ENCODE results near the gene C17orf58.
"Not testable (repeated sequence)": the region's sequence is repeated elsewhere in the genome, so short reads cannot be mapped to it uniquely, and the experiment has no call there.

Gene C17orf58

GRCh38 chr17:67996301-67997171 lies at the start of gene C17orf58:
TSS of gene C17orf58 (minus strand) at chr17:67996469. CDS start at chr17:67996198, 271 bp downstream.
- peak; percentile 46 for DNase-seq

DNA sequence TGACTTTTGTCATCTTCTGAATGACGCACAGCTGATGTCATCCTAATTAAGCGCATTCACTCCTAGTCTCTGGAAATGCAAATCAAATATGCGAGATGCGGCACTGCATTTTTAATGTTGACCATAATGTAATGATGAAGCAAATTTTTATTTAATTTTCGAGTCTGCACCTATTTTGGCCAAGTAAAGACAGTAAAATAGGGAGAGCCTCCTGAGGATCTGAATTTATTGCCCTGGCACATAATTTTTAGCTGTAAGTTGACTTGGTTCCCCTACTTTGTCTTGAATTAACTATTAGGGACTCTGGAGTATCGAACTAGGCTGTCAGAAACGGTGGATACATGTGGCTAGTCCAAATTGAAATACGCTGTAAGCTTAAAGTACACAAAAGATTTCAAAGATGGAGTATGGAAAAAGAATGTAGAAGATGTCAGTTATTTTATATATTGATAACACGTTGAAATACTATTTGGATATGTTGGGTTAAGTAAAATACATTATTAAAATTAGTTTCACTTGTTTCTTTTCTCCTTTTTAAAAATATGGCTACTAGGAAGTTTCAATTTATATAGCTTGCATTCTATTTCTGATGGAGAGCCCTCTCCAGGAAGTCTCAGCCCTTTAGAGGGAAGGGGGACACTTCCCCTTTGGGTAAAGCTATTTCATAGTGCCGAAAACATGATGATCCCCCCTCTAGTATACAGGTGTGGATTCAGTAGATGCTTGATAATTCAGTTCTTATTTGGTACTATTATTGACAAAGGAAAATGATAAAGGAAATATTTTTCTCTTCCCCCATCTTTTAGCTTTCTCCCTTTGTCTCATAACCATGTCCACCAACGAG lies 40.3 kb upstream of the C17orf58 start:
- DNase-seq, result no peak

DNA sequence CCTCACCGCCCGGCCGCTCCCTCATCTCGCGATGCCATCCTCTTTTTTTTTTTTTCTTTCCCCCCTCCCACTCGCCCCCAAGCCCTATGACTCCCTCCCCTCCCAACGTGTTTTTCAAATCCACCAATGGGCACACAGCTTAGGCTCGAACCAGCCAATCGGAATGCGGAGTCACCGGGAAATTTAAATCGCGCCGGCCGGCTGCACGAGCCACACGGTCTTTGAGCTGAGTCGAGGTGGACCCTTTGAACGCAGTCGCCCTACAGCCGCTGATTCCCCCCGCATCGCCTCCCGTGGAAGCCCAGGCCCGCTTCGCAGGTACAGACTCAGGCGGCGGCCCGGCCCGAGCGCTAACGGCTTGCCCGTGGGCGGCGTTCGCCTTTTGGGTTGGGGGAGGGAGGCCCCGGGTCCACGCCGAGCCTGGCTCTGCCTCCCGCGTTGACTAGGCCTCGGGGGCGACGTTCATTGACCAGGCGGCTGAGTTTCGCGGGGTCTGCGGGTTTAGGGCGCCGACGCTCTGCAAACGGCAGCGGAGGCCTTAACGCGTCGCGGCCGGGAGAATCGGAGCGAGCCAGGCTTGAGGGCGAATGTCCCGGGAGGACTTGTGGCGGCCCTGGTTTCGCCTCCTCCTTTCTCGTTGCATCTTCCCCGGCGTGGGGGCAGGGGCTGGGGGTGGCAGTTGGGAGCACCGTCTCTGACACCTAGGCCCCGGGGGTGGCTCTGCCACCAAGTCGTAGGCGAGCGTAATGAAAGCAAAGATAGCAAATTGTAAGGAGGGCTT lies 39.4 kb upstream of the C17orf58 start, which contains the start of gene KPNA2:
Gene KPNA2 (plus strand): TSS at position 213 of the 781 bp plus-strand sequence. CDS start 1,398 bp downstream, outside the sequence.
- peak; percentile 97 for DNase-seq

GRCh38 chr17:68035131-68035522 lies 38.9 kb upstream of the C17orf58 start:
- peak; percentile 94 for DNase-seq

DNA sequence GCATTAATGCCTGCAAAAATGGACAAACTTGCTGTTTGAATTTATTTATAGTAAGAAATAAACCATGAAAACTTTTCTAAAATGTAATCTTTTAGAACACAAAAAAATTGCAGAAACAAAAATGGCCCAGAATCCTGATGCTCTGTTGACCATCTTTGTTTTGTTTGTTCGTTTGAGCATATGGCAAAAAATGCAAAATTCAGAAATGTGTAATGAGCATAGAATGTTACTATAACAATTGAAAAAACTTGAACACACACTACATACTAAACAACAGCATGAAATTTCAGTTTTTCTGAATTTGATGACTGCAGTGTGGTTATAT lies 38.1 kb upstream of the C17orf58 start:
- DNase-seq, result no peak

- no peak for DNase-seq
Measured at GRCh38 chr17:68033636-68034451, 37.6 kb upstream of the C17orf58 start.

DNA sequence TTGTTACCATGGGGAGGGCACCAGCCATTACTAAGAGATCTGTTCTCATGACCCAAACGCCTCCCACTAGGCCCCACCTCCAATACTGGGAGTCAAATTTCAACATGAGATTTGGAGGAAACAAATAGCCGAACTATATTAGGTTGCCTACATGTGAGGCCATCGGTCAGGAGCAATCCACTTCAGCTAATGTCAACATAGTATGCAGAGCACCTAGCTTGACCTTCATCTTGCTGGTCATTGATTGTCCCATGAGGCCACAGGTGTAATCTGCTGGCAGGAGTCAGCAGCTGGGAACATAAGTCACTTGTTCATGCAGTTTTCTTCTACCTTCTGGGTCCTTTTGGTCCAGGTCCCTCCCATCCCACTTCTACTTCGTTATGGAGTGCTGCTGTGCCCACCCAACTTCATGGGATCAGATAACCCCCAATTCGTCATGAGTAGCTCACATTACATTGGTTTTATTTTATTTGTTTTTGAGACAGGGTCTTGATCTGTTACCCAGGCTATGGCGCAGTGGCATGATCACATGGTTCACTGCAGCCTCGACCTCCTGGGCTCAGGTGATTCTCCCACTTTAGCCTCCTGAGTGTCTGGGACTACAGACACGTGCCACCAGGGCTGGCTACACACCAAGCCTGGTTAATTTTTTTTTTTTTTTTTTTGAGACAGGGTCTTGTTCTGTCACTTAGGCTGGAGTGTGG lies 33.4 kb upstream of the C17orf58 start:
- DNase-seq, result no peak

- not testable (repeated sequence) for DNase-seq
Measured at GRCh38 chr17:68022547-68022946, 26.3 kb upstream of the C17orf58 start.

- no peak for DNase-seq
Measured at GRCh38 chr17:68021963-68022362, 25.7 kb upstream of the C17orf58 start.

- not testable (repeated sequence) for DNase-seq
Measured at GRCh38 chr17:68020791-68021190, 24.5 kb upstream of the C17orf58 start.

DNA sequence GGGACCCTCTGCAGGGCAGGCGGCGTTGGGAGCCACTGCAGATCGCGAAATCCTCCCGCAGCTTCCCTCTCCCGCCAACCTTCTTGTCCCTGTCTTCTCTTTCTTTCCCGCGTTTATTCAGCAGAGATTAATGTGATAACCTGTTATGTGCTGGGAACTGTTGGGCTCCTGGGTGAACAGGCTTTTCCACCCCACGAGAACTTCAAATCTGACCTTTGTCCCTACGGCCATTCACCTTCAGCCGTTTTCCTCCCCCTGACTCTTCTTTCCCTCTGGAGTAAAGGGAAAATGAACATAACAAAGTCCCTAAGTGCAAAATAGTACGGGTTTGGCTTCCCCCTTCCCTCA lies 24.1 kb upstream of the C17orf58 start:
- peak; percentile 19 for DNase-seq

DNA sequence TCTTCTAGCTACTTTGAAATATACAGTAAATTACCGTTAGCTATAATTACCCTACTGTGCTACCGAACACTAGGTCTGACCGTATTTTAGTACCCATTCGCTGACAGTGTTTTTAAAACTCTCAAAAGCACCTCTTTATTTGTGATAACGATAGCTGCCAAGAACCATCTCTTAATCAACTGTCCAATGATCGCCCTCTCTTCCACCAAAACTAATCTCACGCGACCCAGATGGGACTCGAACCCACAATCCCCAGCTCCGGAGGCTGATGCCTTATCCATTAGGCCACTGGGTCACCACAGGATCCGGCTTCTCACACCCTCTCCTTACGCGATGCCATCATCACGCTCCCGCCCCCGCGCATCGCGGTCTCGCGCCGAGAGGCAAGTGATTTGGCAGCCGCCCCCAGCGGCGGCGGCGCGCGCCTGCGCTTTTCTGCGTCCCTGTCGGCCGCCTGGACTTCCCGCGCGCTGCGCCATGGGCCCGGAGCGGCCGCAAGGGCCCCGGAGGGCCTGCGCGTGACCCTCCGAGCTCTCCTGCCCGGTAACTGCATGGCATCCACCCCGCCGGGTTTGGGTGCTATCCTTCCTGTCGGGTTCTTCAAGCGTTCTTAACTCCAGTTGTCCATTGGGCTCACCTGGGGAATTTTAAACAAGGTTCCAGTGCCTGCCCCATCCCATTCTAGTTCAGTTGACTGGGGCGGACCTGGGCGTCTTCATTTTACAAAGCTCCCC lies 23.6 kb upstream of the C17orf58 start:
- peak; percentile 89 for DNase-seq

DNA sequence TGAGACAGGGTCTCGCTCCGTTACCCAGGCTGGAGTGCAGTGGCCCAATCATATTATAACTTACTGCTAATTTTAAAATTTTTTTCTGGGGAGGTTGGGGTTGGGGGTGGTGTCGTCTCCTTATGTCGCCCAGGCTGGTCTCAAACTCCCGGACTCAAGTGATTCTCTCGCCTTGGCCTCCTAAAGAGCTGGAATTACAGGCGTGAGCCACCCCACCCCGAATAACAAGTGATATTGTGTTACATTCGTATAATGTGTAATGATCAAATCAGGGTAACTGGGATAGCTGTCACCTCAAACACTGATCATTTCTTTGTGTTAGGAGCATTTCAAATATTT lies 23.0 kb upstream of the C17orf58 start:
- DNase-seq, result no peak

DNA sequence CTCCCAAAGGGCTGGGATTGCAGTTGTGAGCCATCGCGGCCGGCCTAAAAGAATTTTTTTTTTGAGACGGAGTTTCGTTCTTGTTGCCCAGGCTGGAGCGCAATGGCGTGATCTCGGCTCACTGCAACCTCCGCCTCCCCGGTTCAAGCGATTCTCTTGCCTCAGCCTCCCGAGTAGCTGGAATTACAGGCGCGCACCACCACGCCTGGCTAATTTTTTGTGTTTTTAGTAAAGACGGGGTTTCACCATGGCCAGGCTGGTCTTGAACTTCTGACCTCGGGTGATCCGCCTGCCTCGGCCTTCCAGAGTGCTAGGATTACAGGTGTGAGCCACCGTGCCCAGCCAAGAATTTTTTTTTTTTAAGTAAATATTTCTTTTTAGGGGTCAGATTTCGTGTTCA lies 22.2 kb upstream of the C17orf58 start:
- DNase-seq, result not testable (repeated sequence)

GRCh38 chr17:68016838-68017237 lies 20.6 kb upstream of the C17orf58 start:
- no peak for DNase-seq

DNA sequence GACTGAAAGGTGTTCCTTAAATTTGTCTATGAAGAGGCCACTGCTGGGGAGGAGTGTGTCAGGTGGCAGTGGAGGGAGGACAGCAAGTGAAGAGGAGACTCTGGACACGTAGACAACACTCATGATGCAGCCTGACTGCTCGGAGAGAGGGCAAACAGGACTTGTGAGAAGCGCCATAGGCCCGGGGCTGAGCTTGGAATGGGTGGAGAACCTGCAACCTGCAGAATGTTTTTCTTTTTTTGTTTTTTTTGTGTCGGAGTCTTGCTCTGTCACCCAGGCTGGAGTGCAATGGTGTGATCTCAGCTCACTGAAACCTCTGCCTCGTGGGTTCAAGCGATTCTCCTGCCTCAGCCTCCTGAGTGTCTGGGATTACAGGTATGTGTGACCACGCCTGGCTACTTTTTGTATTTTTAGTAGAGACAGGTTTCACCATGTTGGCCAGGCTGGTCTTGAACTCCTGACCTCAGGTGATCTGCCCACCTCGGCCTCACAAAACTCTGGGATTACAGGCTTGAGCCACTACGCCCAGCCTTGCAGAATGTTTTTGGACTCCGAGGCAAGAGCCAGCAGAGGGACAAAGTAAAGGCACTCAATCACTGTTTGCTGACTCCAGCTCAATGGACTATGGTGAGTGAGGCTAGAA lies 18.9 kb upstream of the C17orf58 start:
- DNase-seq, result no peak

- DNase-seq, result no peak
Measured at GRCh38 chr17:68013385-68013784, 17.1 kb upstream of the C17orf58 start.

- no peak for DNase-seq
Measured at GRCh38 chr17:68011199-68011665, 15.0 kb upstream of the C17orf58 start.

DNA sequence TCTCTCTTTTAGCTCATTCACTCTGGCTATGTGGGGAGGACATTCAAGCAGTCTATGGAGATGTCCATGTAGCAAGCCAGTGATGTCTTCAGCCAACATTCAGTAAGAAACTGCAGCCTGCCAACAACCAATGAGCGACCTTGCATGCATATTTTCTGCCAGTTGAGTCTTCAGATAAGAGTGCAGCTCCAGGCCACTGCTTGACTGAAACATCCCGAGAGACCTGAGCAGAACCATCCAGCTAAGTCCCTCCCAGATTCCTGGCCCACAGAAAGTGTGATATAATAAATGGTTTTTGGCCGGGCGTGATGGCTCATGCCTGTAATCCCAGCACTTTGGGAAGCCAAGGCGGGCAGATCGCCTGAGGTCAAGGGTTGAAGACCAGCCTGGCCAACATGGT lies 10.5 kb upstream of the C17orf58 start:
- DNase-seq, result no peak

GRCh38 chr17:68004201-68004600 lies 7.9 kb upstream of the C17orf58 start:
- no peak for DNase-seq

Measured in HCEC 1CT (cell line).